HUES48 (cell line): ENCODE data around the gene ELAVL4.

Experiments
- H3K27ac ChIP-seq: one replicate; pipeline ENCODE4 v1.7.0; 2013; ENCODE audit warnings: low read depth, low read length, inconsistent platforms
- H3K27me3 ChIP-seq: 2 replicates; pipeline ENCODE4 v1.6.1; 2013; ENCODE audit warnings: mild to moderate bottlenecking, low read length; ENCODE audit not compliant: control insufficient read depth, insufficient read depth
- H3K36me3 ChIP-seq: 2 replicates; pipeline ENCODE4 v1.6.1; 2013; ENCODE audit warnings: low read length; ENCODE audit not compliant: control insufficient read depth, insufficient read depth
- H3K4me1 ChIP-seq: 2 replicates; pipeline ENCODE4 v1.6.1; 2013; ENCODE audit warnings: mild to moderate bottlenecking, low read length; ENCODE audit not compliant: control insufficient read depth, insufficient read depth
- H3K4me3 ChIP-seq: 2 replicates; pipeline ENCODE4 v1.5.1; 2013; ENCODE audit warnings: mild to moderate bottlenecking, low read depth, low read length
- H3K9ac ChIP-seq: 2 replicates; pipeline ENCODE4 v1.6.1; 2013; ENCODE audit warnings: mild to moderate bottlenecking, low read depth, low read length, moderate library complexity
- H3K9me3 ChIP-seq: 2 replicates; pipeline ENCODE4 v1.6.1; 2013; ENCODE audit warnings: low read length; ENCODE audit not compliant: control insufficient read depth, insufficient read depth

Gene ELAVL4

DNA sequence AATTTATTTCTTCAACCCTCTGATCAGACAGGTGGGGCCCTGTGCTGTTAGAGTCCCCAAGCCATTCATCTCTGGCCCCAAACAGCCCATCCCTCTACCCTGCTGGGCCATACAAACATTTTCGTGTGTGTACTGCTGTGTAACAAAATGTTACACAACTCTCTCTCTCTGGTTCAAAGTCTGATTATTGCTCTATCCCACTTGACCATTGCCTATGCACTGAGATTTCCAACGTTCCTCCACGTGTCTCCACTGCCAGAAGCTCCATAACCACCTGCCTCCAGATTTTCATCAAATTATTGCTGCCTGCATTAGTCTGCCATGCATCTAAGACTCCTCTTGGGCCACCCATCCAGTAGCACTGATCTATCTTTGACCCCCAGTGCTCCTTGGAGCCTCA is 104.8 kb downstream of the ELAVL4 start:
- no peaks in the 10 kb centered on the region for H3K9me3 ChIP-seq
- no peaks in the 10 kb centered on the region for H3K4me1 ChIP-seq
- H3K36me3 ChIP-seq = no peaks in the 10 kb centered on the region
- H3K4me3 ChIP-seq = no peak overlapping the region
- no peak overlapping the region for H3K27ac ChIP-seq
- H3K27me3 ChIP-seq = no peaks in the 10 kb centered on the region
- H3K9ac ChIP-seq = no peak overlapping the region

DNA sequence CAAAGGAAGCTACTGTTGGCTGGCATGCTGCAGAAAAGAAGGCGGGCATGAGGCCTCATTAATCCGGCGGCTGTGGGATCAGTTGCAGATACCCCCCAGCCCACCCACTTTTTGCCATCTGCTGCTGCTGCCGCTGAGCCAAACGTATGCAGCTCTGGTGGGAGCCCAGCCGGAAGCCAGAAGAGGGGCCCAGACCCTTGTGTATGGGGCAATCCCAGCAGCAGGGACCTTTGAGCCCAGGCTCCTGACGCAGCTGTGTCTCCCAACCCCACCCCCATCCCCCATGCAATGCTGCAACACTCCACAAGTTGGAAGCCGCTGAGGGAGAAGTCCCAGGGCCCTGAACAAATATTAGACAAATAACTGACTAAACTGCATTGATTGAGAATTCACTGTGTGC is 106.0 kb downstream of the ELAVL4 start:
- Histone ChIP-seq H3K36me3 (no peaks in the 10 kb centered on the region), H3K27ac (no peak overlapping the region), H3K9me3 (no peaks in the 10 kb centered on the region), H3K27me3 (no peaks in the 10 kb centered on the region), H3K4me1 (no peaks in the 10 kb centered on the region), H3K4me3 (no peak overlapping the region), H3K9ac (no peak overlapping the region)

DNA sequence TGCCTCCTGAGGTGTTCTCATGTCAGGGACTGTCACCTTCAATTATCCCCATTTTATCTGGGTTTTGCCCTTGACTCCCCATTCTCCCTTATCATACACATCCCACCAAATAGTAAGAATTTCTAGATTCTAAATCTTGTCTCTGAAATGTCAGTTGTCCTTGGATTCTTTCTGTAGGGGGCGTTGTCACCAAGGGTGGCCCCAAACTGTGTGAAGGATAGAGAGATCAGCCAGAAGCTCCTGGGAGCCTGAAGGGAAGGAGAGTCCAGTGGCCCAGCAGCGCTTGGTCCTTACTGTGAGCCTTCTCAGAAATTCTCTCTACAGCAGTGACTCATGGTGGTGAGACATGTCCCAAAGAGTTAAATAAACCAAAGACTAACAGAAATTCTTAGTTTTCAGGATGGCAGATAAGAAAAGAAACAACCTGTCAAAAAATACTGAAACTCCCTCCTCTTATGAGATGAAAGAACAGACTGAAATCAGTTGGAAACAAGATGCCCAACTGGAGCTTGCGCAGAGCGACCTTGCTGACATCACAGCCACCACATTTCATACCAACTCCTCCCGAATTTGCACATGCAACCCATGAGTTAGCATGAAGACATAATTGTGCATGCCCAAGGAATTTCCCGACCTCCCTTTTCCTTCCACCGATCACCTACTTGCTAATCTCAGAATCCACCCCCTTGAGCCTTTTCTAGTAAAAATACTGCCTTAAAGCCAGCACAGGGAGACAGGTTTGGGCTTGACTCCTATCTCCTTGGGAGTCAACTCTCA is 109.8 kb downstream of the ELAVL4 start:
- Histone ChIP-seq H3K27ac (no peak overlapping the region), H3K9me3 (no peaks in the 10 kb centered on the region), H3K4me1 (no peaks in the 10 kb centered on the region), H3K36me3 (no peaks in the 10 kb centered on the region), H3K27me3 (no peaks in the 10 kb centered on the region), H3K4me3 (no peak overlapping the region), H3K9ac (no peak overlapping the region)

DNA sequence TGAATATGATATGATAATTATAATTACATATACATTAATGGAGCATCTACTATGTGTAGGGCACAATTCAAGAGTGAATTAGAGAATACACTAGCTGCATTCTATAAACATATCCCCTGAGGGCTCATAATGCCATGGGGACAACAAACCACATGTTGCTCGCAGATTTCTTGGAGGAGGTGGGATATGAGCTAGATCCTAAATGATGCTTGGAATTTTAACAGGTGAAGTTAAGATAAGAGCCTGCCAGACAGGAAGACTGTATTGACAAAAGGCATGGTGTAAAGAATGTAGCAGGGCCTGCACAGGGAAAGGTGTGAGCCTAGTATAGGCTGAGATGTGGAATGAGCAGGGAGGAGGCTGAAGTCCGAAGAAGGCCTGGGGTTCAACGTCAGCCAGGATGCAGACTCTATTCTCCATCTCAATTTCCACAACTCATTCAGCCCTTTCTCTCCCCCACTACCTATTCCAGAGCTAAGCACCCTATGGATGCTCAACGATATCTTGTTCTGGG is 120.2 kb downstream of the ELAVL4 start:
- H3K36me3 ChIP-seq = no peaks in the 10 kb centered on the region
- peaks cover 11% of the 10 kb centered on the region for H3K9me3 ChIP-seq
- H3K27ac ChIP-seq = no peak overlapping the region
- H3K27me3 ChIP-seq = no peaks in the 10 kb centered on the region
- H3K4me3 ChIP-seq = no peak overlapping the region
- no peak overlapping the region for H3K9ac ChIP-seq
- H3K4me1 ChIP-seq = no peaks in the 10 kb centered on the region

DNA sequence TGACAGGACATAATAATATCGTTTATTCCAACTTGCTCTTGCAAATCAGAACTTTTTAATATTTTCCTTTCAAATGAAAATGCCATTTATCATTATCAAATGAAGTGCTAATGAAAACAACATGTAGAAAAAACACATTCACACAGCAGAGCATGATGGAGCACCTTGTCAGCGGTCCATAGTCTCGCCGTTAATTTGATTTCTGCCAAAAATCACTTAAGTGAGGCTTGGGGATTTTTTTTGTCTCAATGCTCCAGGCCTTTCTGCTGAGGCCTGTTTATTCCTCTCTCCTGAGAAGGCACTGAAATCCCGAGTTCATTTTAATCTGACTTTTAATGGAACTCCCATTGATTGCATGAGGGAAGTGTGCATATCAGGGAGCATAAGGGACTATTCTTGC is 122.5 kb downstream of the ELAVL4 start:
- Histone ChIP-seq H3K4me3 (no peak overlapping the region), H3K9me3 (peaks cover 8% of the 10 kb centered on the region), H3K27ac (no peak overlapping the region), H3K36me3 (no peaks in the 10 kb centered on the region), H3K9ac (no peak overlapping the region), H3K4me1 (no peaks in the 10 kb centered on the region), H3K27me3 (no peaks in the 10 kb centered on the region)

DNA sequence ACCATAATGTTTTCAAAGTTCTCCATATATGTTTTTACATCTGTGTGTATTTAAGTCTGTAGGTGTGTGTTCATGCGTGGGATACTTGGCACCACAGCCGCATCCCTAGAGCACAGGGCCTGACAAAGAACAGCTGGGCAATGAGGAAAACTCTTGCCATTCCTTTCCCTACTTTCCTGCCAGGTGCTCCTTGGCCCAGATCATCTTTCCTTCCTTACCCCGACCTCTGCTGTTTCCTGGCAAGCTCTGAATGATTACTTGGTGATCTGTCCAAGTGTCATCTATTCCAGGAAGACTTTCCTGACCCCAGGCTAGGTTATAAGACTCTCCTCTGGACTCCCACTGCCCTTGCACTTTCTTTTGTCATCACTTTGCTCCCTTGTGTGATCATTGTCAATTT is 123.6 kb downstream of the ELAVL4 start:
- no peaks in the 10 kb centered on the region for H3K36me3 ChIP-seq
- H3K27me3 ChIP-seq = no peaks in the 10 kb centered on the region
- no peak overlapping the region for H3K27ac ChIP-seq
- H3K4me3 ChIP-seq = no peak overlapping the region
- H3K4me1 ChIP-seq = no peaks in the 10 kb centered on the region
- H3K9ac ChIP-seq = no peak overlapping the region
- H3K9me3 ChIP-seq = peaks cover 8% of the 10 kb centered on the region

DNA sequence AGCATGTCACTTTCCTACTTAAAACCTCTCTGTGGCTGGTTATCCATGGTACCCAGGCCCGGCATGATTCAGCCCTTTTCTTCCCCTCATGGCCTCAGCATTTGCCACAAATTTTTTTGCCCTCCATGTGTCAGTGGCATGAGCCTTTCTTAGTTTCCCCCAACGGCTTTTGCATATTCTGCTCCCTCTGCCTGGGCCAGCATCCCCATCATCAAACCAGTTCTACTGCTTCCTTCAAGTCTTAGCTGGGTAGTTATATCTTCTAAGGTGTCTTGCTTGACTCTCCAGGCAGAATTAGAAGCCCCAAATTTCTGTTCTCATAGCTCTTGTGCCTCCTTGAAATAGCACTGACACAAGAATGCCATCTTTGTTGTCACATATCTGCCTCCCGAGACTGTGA is 127.9 kb downstream of the ELAVL4 start:
- no peak overlapping the region for H3K4me3 ChIP-seq
- H3K27ac ChIP-seq = no peak overlapping the region
- H3K9ac ChIP-seq = no peak overlapping the region
- H3K27me3 ChIP-seq = no peaks in the 10 kb centered on the region
- peaks cover 8% of the 10 kb centered on the region for H3K9me3 ChIP-seq
- H3K4me1 ChIP-seq = no peaks in the 10 kb centered on the region
- no peaks in the 10 kb centered on the region for H3K36me3 ChIP-seq

DNA sequence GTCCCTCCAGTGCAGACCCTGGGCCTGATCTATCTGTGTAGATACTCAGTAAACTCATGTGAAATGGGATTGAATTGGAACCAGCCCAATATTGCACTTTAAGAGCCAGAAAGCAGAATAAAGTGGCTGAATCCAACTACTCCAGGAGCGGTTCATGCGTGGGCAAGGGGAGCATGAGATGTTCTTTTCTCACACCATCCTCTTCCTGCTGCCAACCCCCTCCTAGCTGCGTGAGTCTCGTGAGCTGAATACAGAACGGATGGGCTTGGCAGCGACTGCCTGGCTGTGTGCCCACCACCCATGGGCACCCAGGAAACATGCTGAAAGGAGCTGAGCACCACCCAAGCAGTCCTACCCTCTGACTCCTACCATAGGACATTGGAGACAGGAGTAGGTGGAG is 128.3 kb downstream of the ELAVL4 start:
- Histone ChIP-seq H3K4me1 (no peaks in the 10 kb centered on the region), H3K9ac (no peak overlapping the region), H3K27ac (no peak overlapping the region), H3K36me3 (no peaks in the 10 kb centered on the region), H3K9me3 (peaks cover 8% of the 10 kb centered on the region), H3K4me3 (no peak overlapping the region), H3K27me3 (no peaks in the 10 kb centered on the region)

DNA sequence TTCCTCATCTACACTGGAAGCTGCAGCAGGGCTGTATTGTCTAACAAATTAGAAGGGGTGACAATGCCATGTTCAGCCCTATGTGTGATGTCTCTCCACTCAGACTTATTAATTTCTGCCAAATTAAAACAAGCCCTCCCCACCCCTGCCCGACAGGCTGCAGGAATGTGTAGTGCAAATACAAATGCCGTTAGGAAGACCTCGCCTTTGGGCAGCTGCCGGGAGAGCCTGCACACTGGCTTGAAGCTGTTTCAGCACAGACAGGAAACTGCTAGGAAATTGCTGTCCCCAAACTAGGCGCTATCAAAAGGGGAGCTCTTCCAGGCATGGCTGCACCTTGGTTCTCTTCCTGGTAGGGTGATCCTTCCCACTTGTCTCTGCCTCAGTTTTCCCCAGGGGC is 135.2 kb downstream of the ELAVL4 start:
- Histone ChIP-seq H3K36me3 (no peaks in the 10 kb centered on the region), H3K27ac (no peak overlapping the region), H3K4me1 (no peaks in the 10 kb centered on the region), H3K27me3 (no peaks in the 10 kb centered on the region), H3K9me3 (no peaks in the 10 kb centered on the region), H3K4me3 (no peak overlapping the region), H3K9ac (no peak overlapping the region)

DNA sequence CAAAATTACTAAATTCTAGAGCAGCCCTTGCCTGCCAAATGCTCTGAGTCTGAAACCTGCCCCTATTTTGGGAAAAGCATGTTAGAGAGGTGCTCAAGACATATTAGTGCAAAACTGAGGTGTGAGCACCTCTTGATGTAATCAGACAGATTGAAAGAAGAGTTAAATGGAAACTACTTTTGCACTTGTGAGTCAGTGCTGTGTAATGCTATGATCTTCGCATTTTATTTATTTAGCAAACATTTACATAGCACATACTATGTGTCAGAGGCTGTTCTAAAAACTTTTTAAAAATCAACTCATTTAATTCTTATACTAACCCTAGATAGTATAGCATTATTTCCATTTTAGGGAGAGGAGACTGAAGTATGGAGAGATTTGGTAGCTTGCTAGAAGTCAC is 138.1 kb downstream of the ELAVL4 start:
- Histone ChIP-seq H3K4me3 (no peak overlapping the region), H3K4me1 (peaks cover under 1% of the 10 kb centered on the region; the same call in 1 of the 2 replicates), H3K27me3 (no peaks in the 10 kb centered on the region), H3K27ac (no peak overlapping the region), H3K9ac (no peak overlapping the region), H3K9me3 (no peaks in the 10 kb centered on the region), H3K36me3 (no peaks in the 10 kb centered on the region)

DNA sequence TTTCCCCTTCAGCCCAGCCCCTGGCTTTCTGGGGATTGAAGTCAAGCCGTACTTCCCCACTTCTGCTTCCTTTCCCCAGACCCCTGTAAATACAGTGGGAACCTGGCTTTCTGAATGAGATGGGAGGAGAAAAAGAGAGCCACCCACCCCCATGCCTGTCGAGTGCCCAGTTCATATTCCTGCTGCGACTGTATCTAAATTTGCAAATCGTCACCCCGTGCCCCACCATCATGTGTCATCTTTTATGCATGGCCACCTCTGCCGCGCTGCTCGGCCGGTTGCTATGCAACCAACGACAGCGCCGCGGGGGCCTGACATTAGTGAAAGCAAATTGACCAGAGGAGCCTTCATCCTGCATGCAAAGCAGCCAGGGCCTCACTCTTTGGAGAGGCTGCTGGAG is 143.0 kb downstream of the ELAVL4 start:
- no peak overlapping the region for H3K27ac ChIP-seq
- peak overlapping the region; percentile 25; the same call in 1 of the 2 replicates for H3K4me3 ChIP-seq
- no peaks in the 10 kb centered on the region for H3K9me3 ChIP-seq
- H3K4me1 ChIP-seq = peaks cover 5% of the 10 kb centered on the region; the same call in 1 of the 2 replicates
- H3K9ac ChIP-seq = no peak overlapping the region
- no peaks in the 10 kb centered on the region for H3K36me3 ChIP-seq
- no peaks in the 10 kb centered on the region for H3K27me3 ChIP-seq
